Right cardiac atrium (tissue), 5 donors: ENCODE measurements around the gene GUCA1C. TPM values are rescaled to one million over a fixed set of nuclear protein-coding genes. Genes with fewer than 3 reads are reported as not detected.

Experiments
- ATAC-seq, 2 donors: fragments of 200-7000 bp; cut with Tn5 transposase; one replicate each; pipeline versions ENCODE4 v1.8.0 to v1.9.1; 2020; ENCODE audit warnings: moderate library complexity in 2 of 2, mild to moderate bottlenecking in 1 of 2
- DNase-seq, 3 donors: peaks; one replicate each; pipeline ENCODE4 v3.0.0-alpha.2; 2020
- H3K27ac ChIP-seq: one replicate; pipeline ENCODE4 v1.5.1; 2013; ENCODE audit warnings: mild to moderate bottlenecking, low read length, control low read depth, moderate library complexity
- H3K27me3 ChIP-seq: one replicate; pipeline ENCODE4 v1.6.1; 2013; ENCODE audit not compliant: control insufficient read depth, insufficient read depth
- H3K4me1 ChIP-seq: one replicate; pipeline ENCODE4 v1.6.1; 2013; ENCODE audit warnings: low read length; ENCODE audit not compliant: control insufficient read depth, insufficient read depth
- H3K4me3 ChIP-seq: one replicate; pipeline ENCODE4 v1.5.1; 2013; ENCODE audit warnings: low read length, control low read depth
- H3K9me3 ChIP-seq: one replicate; pipeline ENCODE4 v1.6.1; 2013; ENCODE audit warnings: low read length; ENCODE audit not compliant: control insufficient read depth
- WGBS: extraction: QIAGEN DNeasy Blood & Tissue Kit; methylation state at CpG from one replicate; pipeline ENCODE4 v1.1.7; 2013; 5-methylcytosine and 5-hydroxymethylcytosine counted together
- intact Hi-C, 4 donors: fragments of 100-400 bp; cut with DNase I; formaldehyde crosslinking; loops; one replicate each; pipeline versions ENCODE4 v1.11.0 to v1.14.0; 2022 to 2023
- long read RNA-seq, 4 donors: library from polyadenylated mRNA; unstranded; transcript quantifications; one replicate each; pipeline ENCODE4 v2.0.0, GENCODE V29; 2020 to 2021
- polyA plus RNA-seq: library from polyadenylated mRNA; stranded (reverse); fragments of 200-250 nt; gene quantifications from one replicate; pipeline ENCODE4 v1.2.3, GENCODE V29; 2013
- total RNA-seq, 4 donors: library from RNA; stranded (reverse); fragmentation: NEBNext Ultra II Directional; extraction: Animal tissue kit (Norgen Biotek cat#: 25700); gene quantifications; one replicate each; pipeline ENCODE4 v1.2.1, GENCODE V29; 2021
- donor health status: healthy with polysubstance abuse.
- donor health status: DM: no; HTN: yes; CAD: no.
- donor health status: DM: no; HTN: no; CAD: no.
- donor health status: DM: no; HTN: yes; CAD: no; lungs with severe emphysema.
- donor health status: DM: yes; HTN: yes; CAD: no.

GUCA1C gene, protein sequence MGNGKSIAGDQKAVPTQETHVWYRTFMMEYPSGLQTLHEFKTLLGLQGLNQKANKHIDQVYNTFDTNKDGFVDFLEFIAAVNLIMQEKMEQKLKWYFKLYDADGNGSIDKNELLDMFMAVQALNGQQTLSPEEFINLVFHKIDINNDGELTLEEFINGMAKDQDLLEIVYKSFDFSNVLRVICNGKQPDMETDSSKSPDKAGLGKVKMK
- total RNA-seq (not detected), polyA plus RNA-seq (not detected)
- long read RNA-seq, donor 1: 0 reads
- long read RNA-seq, donor 2: 0 reads
- long read RNA-seq, donor 3: 0 reads
- long read RNA-seq, donor 4: 0 reads

GRCh38 chr3:108953700-108954099, at the start of gene GUCA1C:
TSS of gene GUCA1C (minus strand) at chr3:108953879. CDS start at chr3:108953762, 117 bp downstream.
- Histone ChIP-seq H3K27ac (no peak within 1 kb of the TSS), H3K9me3 (no peaks in the 10 kb centered on the region), H3K4me1 (no peaks in the 10 kb centered on the region), H3K27me3 (no peaks in the 10 kb centered on the region), H3K4me3 (no peak within 1 kb of the TSS)
- intact Hi-C loops: no loop called here
- ATAC-seq: no peak
- WGBS: 91% methylated on average over 1 of the region's 1 CpG
- no peak for DNase-seq

- intact Hi-C loops: no loop called here
- H3K4me3 ChIP-seq: no peak overlapping the region
- H3K9me3 ChIP-seq: no peaks in the 10 kb centered on the region
- WGBS: 51% methylated on average over 3 of the region's 3 CpGs
- DNase-seq (no peak), ATAC-seq (no peak)
- H3K27me3 ChIP-seq: no peaks in the 10 kb centered on the region
- no peak overlapping the region for H3K27ac ChIP-seq
- H3K4me1 ChIP-seq: no peaks in the 10 kb centered on the region
Measured at GRCh38 chr3:108998436-108998835, 44.8 kb upstream of the GUCA1C start.

DNA sequence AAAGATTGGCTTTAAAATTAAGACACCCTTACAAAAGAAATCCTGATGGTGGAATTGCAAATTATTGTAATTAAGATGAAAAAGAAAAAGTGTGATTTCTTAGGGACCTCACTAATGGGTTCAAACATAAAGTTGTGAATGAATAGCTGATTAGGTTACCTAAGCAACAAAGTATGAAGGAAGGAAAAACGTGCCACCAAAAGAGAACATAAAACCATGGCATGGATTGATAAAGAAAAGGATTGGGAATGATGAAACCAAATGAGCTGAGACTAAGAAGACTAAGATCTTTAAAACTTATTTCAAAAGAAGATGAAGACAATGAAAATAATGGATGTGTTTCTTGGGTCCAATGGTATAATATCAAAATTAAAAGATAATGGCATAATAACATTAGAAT, 32.2 kb upstream of the GUCA1C start:
- 2% methylated on average over 1 of the region's 1 CpG for WGBS
- ATAC-seq: no peak
- no peaks in the 10 kb centered on the region for H3K9me3 ChIP-seq

GRCh38 chr3:108983051-108983450, 29.4 kb upstream of the GUCA1C start:
- Histone ChIP-seq H3K4me1 (no peaks in the 10 kb centered on the region), H3K4me3 (no peak overlapping the region), H3K9me3 (no peaks in the 10 kb centered on the region), H3K27ac (no peak overlapping the region), H3K27me3 (no peaks in the 10 kb centered on the region)
- 95% methylated on average over 1 of the region's 1 CpG for WGBS
- DNase-seq (no peak), ATAC-seq (no peak)
- intact Hi-C loops: no loop called here

More for the DNA sequence above, 32.2 kb upstream of the GUCA1C start:
- DNase-seq: no peak
- intact Hi-C loops: no loop called here
- Histone ChIP-seq H3K27ac (no peak overlapping the region), H3K4me3 (no peak overlapping the region), H3K4me1 (no peaks in the 10 kb centered on the region), H3K27me3 (no peaks in the 10 kb centered on the region)

- ATAC-seq: no peak
- Histone ChIP-seq H3K4me1 (no peaks in the 10 kb centered on the region), H3K4me3 (no peak overlapping the region), H3K27ac (no peak overlapping the region), H3K27me3 (no peaks in the 10 kb centered on the region), H3K9me3 (no peaks in the 10 kb centered on the region)
- intact Hi-C loops: no loop called here
- DNase-seq: no peak
- WGBS: 44% methylated on average over 2 of the region's 2 CpGs
Measured at GRCh38 chr3:108976058-108976457, 22.4 kb upstream of the GUCA1C start.

DNA sequence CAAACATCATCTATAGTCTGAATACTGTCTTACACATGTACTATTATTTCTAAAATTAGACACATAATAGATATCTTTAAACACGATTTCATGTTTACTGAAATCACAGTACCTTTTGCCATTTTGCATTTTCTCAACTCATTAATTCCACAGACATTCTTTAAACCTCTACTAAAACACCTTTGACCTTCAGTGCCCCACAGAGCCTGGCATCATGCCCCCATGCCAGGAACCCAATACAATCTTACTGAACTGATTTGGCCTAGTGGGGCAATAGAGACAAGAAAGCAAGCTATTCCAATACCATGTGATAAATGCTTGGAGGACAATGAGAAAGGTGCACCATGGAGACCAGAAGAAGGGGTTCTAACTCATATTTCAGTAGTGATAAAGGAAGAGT, 19.3 kb upstream of the GUCA1C start:
- WGBS: 63% methylated on average over 1 of the region's 1 CpG
- Histone ChIP-seq H3K9me3 (no peaks in the 10 kb centered on the region), H3K27ac (no peak overlapping the region), H3K4me1 (no peaks in the 10 kb centered on the region), H3K27me3 (no peaks in the 10 kb centered on the region), H3K4me3 (no peak overlapping the region)
- DNase-seq: no peak
- ATAC-seq: no peak
- intact Hi-C loops: no loop called here

GRCh38 chr3:108972482-108972881, 18.8 kb upstream of the GUCA1C start:
- Histone ChIP-seq H3K4me3 (no peak overlapping the region), H3K27me3 (no peaks in the 10 kb centered on the region), H3K4me1 (no peaks in the 10 kb centered on the region), H3K27ac (no peak overlapping the region), H3K9me3 (no peaks in the 10 kb centered on the region)
- ATAC-seq: no peak
- WGBS: 83% methylated on average over 3 of the region's 3 CpGs
- no peak for DNase-seq
- intact Hi-C loops: no loop called here

GRCh38 chr3:108970561-108970960, 16.9 kb upstream of the GUCA1C start:
- intact Hi-C loops: no loop called here
- H3K4me3 ChIP-seq: no peak overlapping the region
- 57% methylated on average over 3 of the region's 3 CpGs for WGBS
- no peaks in the 10 kb centered on the region for H3K9me3 ChIP-seq
- no peaks in the 10 kb centered on the region for H3K27me3 ChIP-seq
- ATAC-seq (no peak), DNase-seq (no peak)
- H3K27ac ChIP-seq: no peak overlapping the region
- H3K4me1 ChIP-seq: no peaks in the 10 kb centered on the region

DNA sequence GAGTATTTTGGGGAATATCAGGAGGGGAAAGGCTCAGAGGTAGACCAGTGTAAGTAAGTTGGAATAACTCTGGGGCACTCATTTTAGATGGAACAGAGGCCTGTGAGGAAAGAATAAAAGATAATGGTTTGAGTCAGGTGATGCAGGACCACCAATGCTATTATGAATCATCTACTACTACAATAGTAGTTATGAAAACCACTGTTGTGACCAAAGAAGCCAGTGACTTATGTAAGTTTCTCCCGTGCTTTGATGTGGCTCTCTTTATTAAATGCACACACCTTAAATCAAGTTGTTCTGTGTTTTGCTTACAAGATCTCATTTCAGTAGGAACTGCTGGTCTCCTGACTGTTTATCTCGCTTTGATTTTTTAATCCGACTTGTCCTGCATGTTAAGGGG, 13.1 kb upstream of the GUCA1C start:
- no peak overlapping the region for H3K27ac ChIP-seq
- no peak overlapping the region for H3K4me3 ChIP-seq
- H3K27me3 ChIP-seq: no peaks in the 10 kb centered on the region
- 88% methylated on average over 3 of the region's 3 CpGs for WGBS
- intact Hi-C loops: no loop called here
- H3K4me1 ChIP-seq: no peaks in the 10 kb centered on the region
- ATAC-seq (no peak), DNase-seq (no peak)
- H3K9me3 ChIP-seq: no peaks in the 10 kb centered on the region

DNA sequence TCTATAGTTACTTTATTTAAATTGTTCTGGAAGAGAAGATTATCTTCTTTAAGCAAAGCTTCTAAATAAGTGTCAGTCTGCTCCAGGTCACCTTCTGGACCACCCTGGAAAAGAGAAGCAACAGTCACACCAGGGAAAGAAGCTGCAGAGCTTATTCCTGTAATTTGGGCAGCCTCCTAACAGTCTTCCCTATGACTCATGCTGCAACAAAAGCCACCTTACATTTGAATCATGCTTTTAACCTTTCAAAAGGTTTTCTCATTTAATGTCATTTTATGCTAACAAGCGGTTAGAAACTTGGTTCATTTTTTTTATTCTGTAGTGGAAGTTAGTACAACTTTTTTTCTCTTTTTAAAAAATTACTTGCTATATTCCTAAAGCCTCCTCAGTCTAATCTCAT, 5.3 kb upstream of the GUCA1C start:
- H3K9me3 ChIP-seq: no peaks in the 10 kb centered on the region
- no peak for DNase-seq
- intact Hi-C loops: no loop called here
- 87% methylated on average over 1 of the region's 1 CpG for WGBS
- H3K27ac ChIP-seq: no peak overlapping the region
- H3K4me3 ChIP-seq: no peak overlapping the region
- H3K4me1 ChIP-seq: no peaks in the 10 kb centered on the region
- no peak for ATAC-seq
- no peaks in the 10 kb centered on the region for H3K27me3 ChIP-seq

GRCh38 chr3:108953210-108953609, 469 bp downstream of the GUCA1C start:
- WGBS: 68% methylated on average over 4 of the region's 4 CpGs
- intact Hi-C loops: no loop called here
- H3K27ac ChIP-seq: no peak overlapping the region

More at GRCh38 chr3:108953210-108953609, 469 bp downstream of the GUCA1C start:
- H3K9me3 ChIP-seq: no peaks in the 10 kb centered on the region
- no peak for ATAC-seq
- no peak overlapping the region for H3K4me3 ChIP-seq
- no peaks in the 10 kb centered on the region for H3K27me3 ChIP-seq
- H3K4me1 ChIP-seq: no peaks in the 10 kb centered on the region
- DNase-seq: no peak
